GM12801 (cell line): Measurements from ENCODE around the gene RAB2B.

Experiments used
- CTCF ChIP-seq: IDR thresholded peaks from one replicate; pipeline ENCODE4 v1.5.1; 2011; ENCODE audit warnings: control low read depth; ENCODE audit not compliant: insufficient read length; ENCODE audit errors: extremely low read depth

Gene RAB2B

GRCh38 chr14:21437063-21437901, 39.5 kb downstream of the RAB2B start:
- TF ChIP-seq CTCF = no peak

GRCh38 chr14:21436567-21437062, 40.1 kb downstream of the RAB2B start:
- no peak for TF ChIP-seq CTCF

GRCh38 chr14:21431126-21431525, 45.6 kb downstream of the RAB2B start:
- no peak for TF ChIP-seq CTCF

- no peak for TF ChIP-seq CTCF
Measured at GRCh38 chr14:21428930-21429329, 47.8 kb downstream of the RAB2B start.

GRCh38 chr14:21426692-21427091, 50.1 kb downstream of the RAB2B start:
- no peak for TF ChIP-seq CTCF

- TF ChIP-seq CTCF = no peak
Measured at GRCh38 chr14:21419528-21419927, 57.2 kb downstream of the RAB2B start.

- TF ChIP-seq CTCF = no peak
Measured at GRCh38 chr14:21415329-21415728, 61.4 kb downstream of the RAB2B start.
